Lower leg skin (tissue), 4 donors: Measurements from ENCODE around the gene NSUN7. TPM values are rescaled to one million over a fixed set of nuclear protein-coding genes. Genes with fewer than 3 reads are reported as not detected.

Source experiments
- DNase-seq, 2 donors: peaks; one replicate each; pipeline ENCODE4 v3.0.0-alpha.2; 2019; ENCODE audit warnings: low spot score in 2 of 2
- H3K4me3 ChIP-seq: fragments of 200-600 bp; sonication (generic); 2 replicates; pipeline ENCODE4 v1.5.1; 2017; ENCODE audit warnings: mild to moderate bottlenecking, low read depth; ENCODE audit not compliant: poor library complexity, severe bottlenecking
- POLR2A ChIP-seq, 2 donors: fragments of 450-650 bp; IDR thresholded peaks; one replicate each; pipeline ENCODE4 v1.6.1; 2016 to 2017; ENCODE audit warnings: antibody characterized with exemption in 2 of 2, mild to moderate bottlenecking in 1 of 2, moderate library complexity in 1 of 2
- WGBS, 2 donors: methylation state at CpG; one replicate each; pipeline ENCODE4 v1.1.5; 2018; 5-methylcytosine and 5-hydroxymethylcytosine counted together
- intact Hi-C: fragments of 100-400 bp; cut with DNase I; formaldehyde crosslinking; loops from one replicate; pipeline ENCODE4 v1.15.0; 2023; ENCODE audit warnings: low total_unique reads
- total RNA-seq, 4 donors: library from RNA; depleted of rRNA; stranded (reverse); fragments of >200 nt; gene quantifications; one replicate each; pipeline ENCODE4 v1.1.0, GENCODE V29; 2016
- TF ChIP-seq, protein P1 (sequence below), 3 donors: fragments of 450-650 bp; IDR thresholded peaks; one replicate each; pipeline ENCODE4 v1.5.1; 2016; ENCODE audit warnings: antibody characterized with exemption in 3 of 3, mild to moderate bottlenecking in 3 of 3, moderate library complexity in 2 of 3

The NSUN7 gene
- total RNA-seq, 4 donors from 2014 or later, result 1.7 to 4.9 (median 3.3) TPM

DNA sequence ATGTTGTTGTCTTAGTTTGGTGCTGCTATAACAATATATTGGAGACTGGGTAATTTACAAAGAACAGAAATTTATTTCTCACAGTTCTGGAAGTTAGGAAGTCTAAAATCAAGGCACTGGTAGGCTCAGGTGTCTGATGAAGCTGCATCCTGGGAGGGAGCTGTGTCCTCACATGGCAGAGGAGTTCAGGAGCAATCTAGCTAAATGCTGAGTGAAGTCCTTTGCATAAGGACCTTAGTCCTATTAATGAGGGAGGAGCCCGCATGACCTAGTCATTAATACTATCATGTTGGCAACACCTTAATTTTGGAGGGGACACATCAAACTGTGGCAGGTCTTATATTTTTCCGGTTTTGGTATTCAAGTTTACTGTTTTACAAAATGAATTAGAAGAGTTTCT, 36.0 kb upstream of the NSUN7 start:
- intact Hi-C loops, result no loop called here
- TF ChIP-seq POLR2A (IDR thresholded peaks at IDR 0.05), result no peak
- TF ChIP-seq, protein P1, sequence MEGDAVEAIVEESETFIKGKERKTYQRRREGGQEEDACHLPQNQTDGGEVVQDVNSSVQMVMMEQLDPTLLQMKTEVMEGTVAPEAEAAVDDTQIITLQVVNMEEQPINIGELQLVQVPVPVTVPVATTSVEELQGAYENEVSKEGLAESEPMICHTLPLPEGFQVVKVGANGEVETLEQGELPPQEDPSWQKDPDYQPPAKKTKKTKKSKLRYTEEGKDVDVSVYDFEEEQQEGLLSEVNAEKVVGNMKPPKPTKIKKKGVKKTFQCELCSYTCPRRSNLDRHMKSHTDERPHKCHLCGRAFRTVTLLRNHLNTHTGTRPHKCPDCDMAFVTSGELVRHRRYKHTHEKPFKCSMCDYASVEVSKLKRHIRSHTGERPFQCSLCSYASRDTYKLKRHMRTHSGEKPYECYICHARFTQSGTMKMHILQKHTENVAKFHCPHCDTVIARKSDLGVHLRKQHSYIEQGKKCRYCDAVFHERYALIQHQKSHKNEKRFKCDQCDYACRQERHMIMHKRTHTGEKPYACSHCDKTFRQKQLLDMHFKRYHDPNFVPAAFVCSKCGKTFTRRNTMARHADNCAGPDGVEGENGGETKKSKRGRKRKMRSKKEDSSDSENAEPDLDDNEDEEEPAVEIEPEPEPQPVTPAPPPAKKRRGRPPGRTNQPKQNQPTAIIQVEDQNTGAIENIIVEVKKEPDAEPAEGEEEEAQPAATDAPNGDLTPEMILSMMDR (IDR thresholded peaks at IDR 0.05), result no peak

GRCh38 chr4:40718586-40718985, 31.2 kb upstream of the NSUN7 start:
- TF ChIP-seq POLR2A (IDR thresholded peaks at IDR 0.05), result no peak
- TF ChIP-seq, protein P1 (IDR thresholded peaks at IDR 0.05), result no peak
- no peak for DNase-seq
- 46 to 60% methylated on average over 3 of the region's 3 CpGs for WGBS, 2 donors
- no peak overlapping the region for H3K4me3 ChIP-seq
- intact Hi-C loops, result no loop called here

More for the DNA sequence above, 36.0 kb upstream of the NSUN7 start:
- WGBS, 2 donors, result 83 to 88% methylated on average over 2 of the region's 2 CpGs
- no peak for DNase-seq
- no peak overlapping the region for H3K4me3 ChIP-seq

DNA sequence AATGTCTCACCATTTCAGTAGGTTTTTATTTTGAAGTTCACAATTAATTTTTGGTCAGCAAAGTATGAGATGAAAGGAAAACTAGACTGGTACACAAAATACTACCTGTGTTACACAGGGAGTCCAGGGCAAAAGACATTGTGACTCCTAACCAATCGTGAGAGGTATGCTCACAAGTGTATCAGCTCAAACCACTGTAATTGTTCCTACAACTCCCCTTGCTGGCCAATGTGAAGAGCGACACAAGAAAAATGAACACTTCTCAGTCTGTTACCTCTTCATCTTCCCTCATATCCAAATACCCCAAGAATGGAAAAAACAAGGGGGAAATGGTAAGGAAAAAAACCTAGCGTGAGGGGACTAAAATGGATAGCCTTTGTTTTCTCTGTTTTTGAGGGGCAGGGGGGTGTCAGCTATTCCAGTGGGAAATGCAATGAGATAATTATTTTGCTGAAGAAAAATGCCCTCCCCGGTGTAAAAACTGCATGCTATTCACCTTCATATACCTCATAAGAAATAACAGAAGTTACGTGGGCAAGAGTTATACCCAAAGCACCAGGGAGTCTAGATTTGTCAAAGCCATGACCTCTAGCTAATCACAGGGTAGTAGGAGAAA, 30.6 kb upstream of the NSUN7 start:
- no peak for DNase-seq
- TF ChIP-seq, protein P1 (IDR thresholded peaks at IDR 0.05), result no peak
- TF ChIP-seq POLR2A (IDR thresholded peaks at IDR 0.05), result no peak
- intact Hi-C loops, result no loop called here
- 48 to 50% methylated on average over 5 of the region's 5 CpGs for WGBS, 2 donors
- no peak overlapping the region for H3K4me3 ChIP-seq

DNA sequence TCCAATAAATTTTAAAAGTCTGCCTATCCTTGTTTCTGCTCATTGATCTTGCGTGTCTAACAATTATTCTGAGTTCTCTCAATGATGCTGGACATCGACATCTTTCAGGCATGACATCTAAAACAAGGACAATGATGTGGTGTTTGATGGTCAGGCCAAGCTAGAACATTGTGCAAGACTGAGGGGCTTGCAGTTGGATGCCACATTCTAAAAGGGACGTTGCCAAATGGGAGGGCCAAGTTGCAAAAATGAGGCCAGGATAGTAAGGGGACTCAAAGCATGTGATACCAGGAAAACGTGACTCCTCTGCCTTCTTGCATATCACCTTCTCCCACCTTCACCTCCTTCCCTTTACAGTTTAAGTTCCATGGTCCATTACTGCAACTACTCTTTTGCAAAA, 29.4 kb upstream of the NSUN7 start:
- no peak for DNase-seq
- TF ChIP-seq POLR2A (IDR thresholded peaks at IDR 0.05), result no peak
- TF ChIP-seq, protein P1 (IDR thresholded peaks at IDR 0.05), result no peak
- intact Hi-C loops, result no loop called here
- 72 to 77% methylated on average over 4 of the region's 4 CpGs for WGBS, 2 donors
- no peak overlapping the region for H3K4me3 ChIP-seq

GRCh38 chr4:40720916-40721315, 28.8 kb upstream of the NSUN7 start:
- no peak for DNase-seq
- 43 to 51% methylated on average over 3 of the region's 3 CpGs for WGBS, 2 donors
- no peak for TF ChIP-seq POLR2A (IDR thresholded peaks at IDR 0.05)
- TF ChIP-seq, protein P1 (IDR thresholded peaks at IDR 0.05), result no peak
- intact Hi-C loops, result no loop called here
- H3K4me3 ChIP-seq, result no peak overlapping the region

DNA sequence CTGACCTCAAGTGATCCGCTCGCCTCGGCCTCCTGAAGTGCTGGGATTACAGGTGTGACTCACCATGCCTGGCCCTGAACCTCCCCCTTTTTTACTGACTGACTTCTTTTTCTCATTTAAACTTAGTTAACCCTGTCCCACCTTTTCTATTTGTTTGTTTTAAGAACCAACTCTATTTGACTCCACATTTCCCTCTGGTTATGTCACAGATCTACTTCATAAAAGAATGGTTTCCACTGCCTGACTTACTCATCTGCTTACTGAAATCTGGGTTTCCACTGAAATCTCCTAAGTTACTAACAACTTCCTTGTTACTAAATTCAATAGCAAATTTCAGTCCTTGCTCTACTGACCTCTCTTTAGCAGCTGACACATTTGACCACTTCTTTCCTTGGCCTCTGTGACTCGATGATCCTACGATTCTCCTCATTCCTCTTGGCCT, 28.0 kb upstream of the NSUN7 start:
- 82 to 91% methylated on average over 5 of the region's 5 CpGs for WGBS, 2 donors
- no peak for TF ChIP-seq POLR2A (IDR thresholded peaks at IDR 0.05)
- TF ChIP-seq, protein P1 (IDR thresholded peaks at IDR 0.05), result no peak
- intact Hi-C loops, result no loop called here

More for the DNA sequence above, 28.0 kb upstream of the NSUN7 start:
- H3K4me3 ChIP-seq, result no peak overlapping the region
- no peak for DNase-seq
